Cardiac fibroblast (primary cell): ENCODE results near the gene GPRIN3.
A peak's percentile ranks its signal among the peaks of the same experiment; 100 is the strongest.

Experiments
- DNase-seq, 2 donors: peaks; one replicate each; pipeline versions ENCODE4 v3.0.0 to v3.0.0-alpha.2; 2010; ENCODE audit warnings: low read depth in 2 of 2
- H3K4me3 ChIP-seq, 2 donors: replicated peaks in 1 of 2; 1 replicate in 1 of 2; 2 replicates in 1 of 2; pipeline ENCODE4 v1.5.1; 2011; ENCODE audit warnings: low read depth in 2 of 2, low read length in 2 of 2, mild to moderate bottlenecking in 2 of 2, moderate library complexity in 1 of 2
- TF ChIP-seq, protein P1 (sequence below): IDR thresholded peaks from one replicate; pipeline ENCODE4 v1.5.1; 2011; ENCODE audit warnings: low read depth, mild to moderate bottlenecking, low read length, inconsistent platforms

The GPRIN3 gene

DNA sequence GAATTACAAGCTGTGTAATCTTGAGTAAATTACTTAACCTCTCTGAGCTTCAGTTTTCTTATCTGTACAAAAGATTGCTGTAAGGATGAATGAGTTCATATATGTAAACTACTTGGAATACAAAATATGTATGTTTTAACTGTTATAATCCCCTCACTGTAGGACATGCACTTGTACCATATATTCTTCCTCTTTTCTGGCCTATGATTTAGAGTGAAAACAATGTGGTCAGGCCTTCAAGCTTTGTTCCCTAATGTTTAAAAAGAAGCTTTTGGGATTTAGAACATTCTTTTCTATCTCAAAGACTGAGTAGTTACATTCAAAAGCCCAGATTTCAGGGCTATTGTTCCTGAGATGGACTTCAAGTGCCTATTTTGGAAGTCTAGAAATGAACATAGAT, 26.7 kb upstream of the GPRIN3 start:
- DNase-seq = no peak
- TF ChIP-seq, protein P1, sequence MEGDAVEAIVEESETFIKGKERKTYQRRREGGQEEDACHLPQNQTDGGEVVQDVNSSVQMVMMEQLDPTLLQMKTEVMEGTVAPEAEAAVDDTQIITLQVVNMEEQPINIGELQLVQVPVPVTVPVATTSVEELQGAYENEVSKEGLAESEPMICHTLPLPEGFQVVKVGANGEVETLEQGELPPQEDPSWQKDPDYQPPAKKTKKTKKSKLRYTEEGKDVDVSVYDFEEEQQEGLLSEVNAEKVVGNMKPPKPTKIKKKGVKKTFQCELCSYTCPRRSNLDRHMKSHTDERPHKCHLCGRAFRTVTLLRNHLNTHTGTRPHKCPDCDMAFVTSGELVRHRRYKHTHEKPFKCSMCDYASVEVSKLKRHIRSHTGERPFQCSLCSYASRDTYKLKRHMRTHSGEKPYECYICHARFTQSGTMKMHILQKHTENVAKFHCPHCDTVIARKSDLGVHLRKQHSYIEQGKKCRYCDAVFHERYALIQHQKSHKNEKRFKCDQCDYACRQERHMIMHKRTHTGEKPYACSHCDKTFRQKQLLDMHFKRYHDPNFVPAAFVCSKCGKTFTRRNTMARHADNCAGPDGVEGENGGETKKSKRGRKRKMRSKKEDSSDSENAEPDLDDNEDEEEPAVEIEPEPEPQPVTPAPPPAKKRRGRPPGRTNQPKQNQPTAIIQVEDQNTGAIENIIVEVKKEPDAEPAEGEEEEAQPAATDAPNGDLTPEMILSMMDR = no peak
- no peak overlapping the region for H3K4me3 ChIP-seq

DNA sequence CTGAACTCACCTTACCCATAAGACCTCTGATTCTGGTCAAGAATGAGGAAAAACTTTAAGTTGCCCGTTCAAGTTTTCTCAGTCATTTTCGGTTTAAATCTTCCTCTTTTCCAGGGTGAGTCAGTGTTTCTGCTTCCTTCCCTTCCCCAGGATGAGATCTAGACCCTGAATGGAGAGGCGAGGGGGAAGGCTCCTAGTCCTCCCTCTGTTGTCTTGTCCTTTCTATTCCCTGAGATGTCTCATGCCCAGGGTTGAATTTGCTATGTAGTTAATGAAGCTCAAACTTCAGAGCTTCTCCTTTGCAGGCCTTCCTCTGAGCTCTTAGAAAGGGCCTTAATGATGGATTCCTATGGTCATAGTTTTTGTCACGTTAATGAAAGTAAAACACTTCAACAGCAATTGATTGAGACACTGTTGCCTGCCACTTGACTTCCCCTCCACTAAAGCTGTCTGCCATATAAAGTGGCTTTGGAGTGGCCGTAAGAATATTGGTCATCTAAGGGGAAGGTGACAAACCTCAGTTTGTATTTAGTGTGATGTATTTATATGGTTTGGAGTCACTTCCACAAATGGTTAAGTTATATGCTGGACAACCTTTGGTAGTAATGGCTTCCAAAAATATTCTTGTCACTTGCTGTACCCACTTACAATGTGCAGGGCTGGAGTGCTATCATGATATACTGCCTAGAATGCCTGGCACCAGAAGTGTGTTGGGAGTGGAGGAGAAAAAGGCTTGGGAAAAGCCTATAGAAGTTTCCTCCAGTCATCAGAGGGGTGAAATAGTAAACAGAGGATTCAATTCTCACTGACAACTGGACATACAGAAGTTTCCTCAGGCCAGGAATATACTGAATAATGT, 24.3 kb upstream of the GPRIN3 start:
- H3K4me3 ChIP-seq = no peak overlapping the region
- DNase-seq = no peak
- TF ChIP-seq, protein P1 = no peak

DNA sequence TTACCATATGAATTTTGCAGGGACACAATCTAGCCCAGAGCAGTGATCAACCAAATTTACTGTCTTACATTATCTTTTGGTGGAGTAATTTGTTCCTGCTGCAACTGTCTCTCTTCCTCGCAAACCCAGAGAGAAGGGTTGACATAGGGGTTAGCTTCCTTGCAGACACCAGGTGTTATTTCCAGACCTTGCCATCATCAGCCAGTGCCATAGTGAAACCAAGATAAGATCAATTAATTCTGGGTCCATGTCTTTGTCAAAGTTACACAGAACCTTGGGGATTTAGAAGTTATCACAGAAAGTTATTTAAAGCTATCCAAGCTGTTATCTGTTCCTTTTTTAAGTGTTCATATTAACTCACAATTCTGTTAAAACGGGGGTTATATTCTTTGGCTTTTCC, 23.6 kb upstream of the GPRIN3 start:
- no peak for DNase-seq
- H3K4me3 ChIP-seq = no peak overlapping the region
- TF ChIP-seq, protein P1 = no peak

DNA sequence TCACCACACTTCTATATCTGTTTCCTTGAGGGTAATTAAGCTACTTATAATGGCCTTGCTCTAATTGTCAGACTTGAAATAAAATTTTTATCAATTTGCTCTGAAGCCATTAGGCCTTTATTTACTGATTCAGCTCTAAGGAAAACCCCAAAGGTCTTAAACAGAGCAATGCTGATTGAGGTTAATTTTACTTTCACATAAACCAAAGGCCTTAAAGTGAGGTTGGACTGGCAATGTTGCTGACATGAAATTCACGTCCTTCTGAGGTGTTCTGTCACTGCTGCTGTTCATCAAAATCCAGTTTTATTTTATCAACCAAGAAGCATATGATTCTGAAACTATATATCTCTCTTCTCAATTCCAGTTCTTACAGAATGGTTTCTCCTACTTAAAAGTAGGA, 21.7 kb upstream of the GPRIN3 start:
- no peak overlapping the region for H3K4me3 ChIP-seq
- TF ChIP-seq, protein P1 = no peak
- DNase-seq = no peak

DNA sequence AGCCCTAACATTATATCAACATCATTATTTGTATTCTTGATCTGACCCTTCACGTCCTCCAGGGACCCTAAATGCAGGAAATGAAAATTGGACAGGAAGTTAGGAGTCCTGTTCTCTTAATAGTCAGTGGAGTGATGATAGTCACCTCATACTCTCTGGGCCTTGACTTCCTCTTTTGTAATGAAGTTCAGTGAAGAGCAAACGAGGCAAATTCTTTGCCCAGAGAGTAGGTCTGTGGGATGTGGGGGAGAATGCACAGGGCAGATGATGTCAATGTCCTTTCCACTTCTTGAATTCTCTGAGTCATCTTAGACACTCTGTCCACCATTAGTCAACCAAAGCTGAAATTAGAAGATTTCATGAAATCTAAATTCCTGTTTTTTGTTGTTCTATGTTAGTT, 17.1 kb upstream of the GPRIN3 start:
- H3K4me3 ChIP-seq = no peak overlapping the region
- DNase-seq = peak; percentile 17 to 82
- TF ChIP-seq, protein P1 = no peak

DNA sequence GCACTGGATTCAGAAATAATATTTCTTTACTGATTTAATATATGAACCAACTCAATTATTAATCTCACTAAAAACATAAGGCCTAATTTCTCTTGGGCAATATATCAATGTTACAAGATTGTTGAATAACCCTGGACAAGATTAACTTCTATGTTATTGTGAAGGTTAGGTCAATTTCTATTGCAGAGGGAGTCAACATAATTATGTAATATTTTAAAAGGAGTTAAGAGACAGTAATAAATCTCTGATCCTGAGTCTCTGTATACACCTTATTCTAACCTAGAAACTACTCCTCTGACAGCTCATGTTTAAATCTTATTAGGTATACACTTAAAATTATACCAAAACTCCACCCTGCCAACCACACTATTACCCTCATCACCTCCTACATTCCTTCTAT, 15.1 kb upstream of the GPRIN3 start:
- H3K4me3 ChIP-seq = no peak overlapping the region
- TF ChIP-seq, protein P1 = no peak
- DNase-seq = no peak
